ENCODE measurements around the gene ZIC2. TPM values are rescaled to one million over a fixed set of nuclear protein-coding genes. Genes with fewer than 3 reads are reported as not detected.

The ZIC2 gene
- total and polyA plus RNA-seq, 2 of the 8 experiments (the other 6 are each of a cell fraction or from before 2014, with no cell fraction given) = 53.2 to 372 TPM

DNA sequence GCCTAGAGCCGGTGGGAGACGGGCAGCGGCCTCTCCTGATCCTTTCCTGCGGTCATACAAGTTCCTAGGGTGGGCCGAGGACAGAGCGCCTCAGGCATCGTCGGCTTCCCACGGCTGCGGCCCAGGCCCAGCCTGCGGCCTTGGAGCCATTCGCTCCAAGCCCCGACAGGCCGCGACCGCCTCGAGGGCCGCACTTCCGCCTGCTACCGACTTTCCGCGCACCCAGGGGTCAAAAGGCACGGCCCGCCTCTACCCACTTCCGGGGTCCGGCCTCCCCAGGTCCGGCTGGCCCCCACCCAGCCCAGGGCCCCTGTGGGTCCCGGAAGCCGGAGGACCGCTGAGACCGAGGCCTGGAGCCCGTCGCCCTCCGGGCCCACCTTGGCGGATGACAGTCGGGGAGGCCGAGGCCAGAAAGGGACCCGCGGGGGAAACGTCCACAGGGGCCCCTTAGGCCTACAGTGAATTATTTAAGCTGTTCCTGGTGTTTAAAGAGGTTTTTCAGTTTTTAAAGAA is 16.2 kb downstream of the ZIC2 start (continued):
- TF ChIP-seq CHD7 (IDR thresholded peaks at IDR 0.05; ENCODE audit: insufficient replicate concordance, low read length) (no peak), JUN (IDR thresholded peaks at IDR 0.05; ENCODE audit: low read depth, low read length) (no peak)
- TF ChIP-seq, protein P1, sequence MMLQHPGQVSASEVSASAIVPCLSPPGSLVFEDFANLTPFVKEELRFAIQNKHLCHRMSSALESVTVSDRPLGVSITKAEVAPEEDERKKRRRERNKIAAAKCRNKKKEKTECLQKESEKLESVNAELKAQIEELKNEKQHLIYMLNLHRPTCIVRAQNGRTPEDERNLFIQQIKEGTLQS (IDR thresholded peaks at IDR 0.05; ENCODE audit: insufficient read depth, low read depth, low read length) = no peak
